ENCODE measurements around the gene TEF.

- no peak for TF ChIP-seq CTCF (conservative IDR thresholded peaks at IDR 0.05; ENCODE audit: low read depth, low read length)
- no peak for TF ChIP-seq EZH2 (IDR thresholded peaks at IDR 0.05; ENCODE audit: borderline replicate concordance, low read depth, low read length, poor library complexity, severe bottlenecking)
These were observed 19.9 kb upstream of the TEF start for GRCh38 chr22:41361716-41362310.
